A549 (cell line): ENCODE measurements around the gene CKAP2L. TPM values are rescaled to one million over a fixed set of nuclear protein-coding genes. Genes with fewer than 3 reads are reported as not detected.
A peak's percentile ranks its signal among the peaks of the same experiment; 100 is the strongest.

Source experiments
- ATAC-seq, 2 experiments: fragments of 200-7000 bp in 1 of 2; fragments of >200 bp in 1 of 2; cut with Nextera tagmentation in 1 of 2; cut with Tn5 transposase in 1 of 2; 3 replicates each; pipeline versions ENCODE4 v1.8.0 to v1.9.1; 2018 to 2020; ENCODE audit warnings: mild to moderate bottlenecking in 1 of 2, moderate library complexity in 1 of 2
- CTCF ChIA-PET: fragments of 300-600 bp; sonication (Branson Sonifier 250); formaldehyde crosslinking; extraction: SDS; loops from one replicate; lab custom pipeline; 2021; ENCODE audit warnings: antibody characterized with exemption, inconsistent platforms; lab: Yijun Ruan, JAX
- POLR2A ChIA-PET: fragments of 350-600 bp; formaldehyde crosslinking; extraction: SDS; loops from one replicate; lab custom pipeline; 2021; ENCODE audit warnings: antibody characterized with exemption, inconsistent platforms; lab: Yijun Ruan, JAX
- DNase-seq, 2 experiments: peaks; one replicate each; pipeline versions ENCODE4 v3.0.0 to v3.0.0-alpha.2; 2011 to 2016; ENCODE audit warnings: low read depth in 1 of 2, low spot score in 1 of 2
- FAIRE-seq: peaks from 2 replicates; lab custom pipeline; 2011; peaks lifted over from hg19 to GRCh38; lab: Jason Lieb, UNC
- H3K27ac ChIP-seq, 2 experiments: fragments of >200 bp; sonication (Bioruptor Twin); formaldehyde crosslinking; 3 replicates each; pipeline ENCODE4 v1.5.1; 2016 to 2017
- H3K4me1 ChIP-seq: fragments of >200 bp; sonication (Bioruptor Twin); formaldehyde crosslinking; 3 replicates; pipeline ENCODE4 v1.6.1; 2016
- H3K4me2 ChIP-seq: fragments of >200 bp; sonication (Bioruptor Twin); formaldehyde crosslinking; 3 replicates; pipeline ENCODE4 v1.6.1; 2016
- H3K4me3 ChIP-seq: fragments of >200 bp; sonication (Bioruptor Twin); formaldehyde crosslinking; 3 replicates; pipeline ENCODE4 v1.5.1; 2016
- H3K9me3 ChIP-seq: fragments of >200 bp; sonication (Bioruptor Twin); formaldehyde crosslinking; 3 replicates; pipeline ENCODE4 v1.6.1; 2016
- CBX2 ChIP-seq: fragments of 200-600 bp; sonication (generic); IDR thresholded peaks from 2 replicates; pipeline ENCODE4 v1.6.1; 2016; ENCODE audit warnings: low read depth, mild to moderate bottlenecking, borderline replicate concordance
- CEBPB ChIP-seq, 2 experiments: fragments of >200 bp in 1 of 2; sonication (Bioruptor Twin) in 1 of 2; formaldehyde crosslinking in 1 of 2; IDR thresholded peaks; 2 replicates each; pipeline ENCODE4 v1.6.1; 2012 to 2016
- CHD2 ChIP-seq: fragments of 150-350 bp; IDR thresholded peaks from 2 replicates; pipeline ENCODE4 v1.6.1; 2014; ENCODE audit warnings: low read length; ENCODE audit not compliant: partially characterized antibody
- EHMT2 ChIP-seq: fragments of 200-600 bp; sonication (generic); IDR thresholded peaks from 2 replicates; pipeline ENCODE4 v1.6.1; 2016; ENCODE audit warnings: antibody characterized with exemption, low read depth, mild to moderate bottlenecking, moderate library complexity
- EP300 ChIP-seq, 2 experiments: fragments of >200 bp; sonication (Bioruptor Twin); formaldehyde crosslinking; IDR thresholded peaks; 2 replicates in 1 of 2; 3 replicates in 1 of 2; pipeline ENCODE4 v1.6.1; 2016 to 2017
- FOSL2 ChIP-seq, 2 experiments: fragments of 450-650 bp in 1 of 2; fragments of >200 bp in 1 of 2; sonication (Bioruptor Twin) in 1 of 2; formaldehyde crosslinking; IDR thresholded peaks; 2 replicates each; pipeline versions ENCODE4 v1.5.0 to v1.6.1; 2016 to 2020; ENCODE audit warnings: mild to moderate bottlenecking in 1 of 2, moderate library complexity in 1 of 2
- FOXS1 ChIP-seq: fragments of 250-450 bp; sonication (Bioruptor Pico); IDR thresholded peaks from 2 replicates; pipeline ENCODE4 v1.5.0; 2020; ENCODE audit warnings: mild to moderate bottlenecking, moderate library complexity
- GATA3 ChIP-seq: IDR thresholded peaks from 2 replicates; pipeline ENCODE4 v1.6.1; 2012; ENCODE audit warnings: borderline replicate concordance
- HDAC2 ChIP-seq: fragments of 200-600 bp; sonication (generic); IDR thresholded peaks from 2 replicates; pipeline ENCODE4 v1.6.1; 2016
- JUNB ChIP-seq: fragments of >200 bp; sonication (Bioruptor Twin); formaldehyde crosslinking; IDR thresholded peaks from 2 replicates; pipeline ENCODE4 v1.6.1; 2016
- MAFK ChIP-seq: fragments of 450-650 bp; IDR thresholded peaks from 2 replicates; pipeline ENCODE4 v1.6.1; 2014; ENCODE audit not compliant: partially characterized antibody
- NFE2L2 ChIP-seq: fragments of 150-350 bp; conservative IDR thresholded peaks from 2 replicates; pipeline ENCODE4 v1.6.1; 2014; ENCODE audit warnings: low read length
- NPAS2 ChIP-seq: fragments of 250-450 bp; sonication (Bioruptor Pico); IDR thresholded peaks from 2 replicates; pipeline ENCODE4 v1.8.0; 2022; ENCODE audit warnings: mild to moderate bottlenecking, moderate library complexity, borderline replicate concordance
- PHF8 ChIP-seq: fragments of 200-600 bp; sonication (generic); IDR thresholded peaks from 2 replicates; pipeline ENCODE4 v1.6.1; 2016; ENCODE audit warnings: low read depth, mild to moderate bottlenecking, antibody characterized with exemption, moderate library complexity, borderline replicate concordance
- POLR2AphosphoS2 ChIP-seq: conservative IDR thresholded peaks from 2 replicates; pipeline ENCODE4 v1.6.1; 2012; ENCODE audit warnings: low read length, improper control_type of control experiment, inconsistent platforms
- RAD21 ChIP-seq, 2 experiments: fragments of >200 bp in 1 of 2; sonication (Bioruptor Twin) in 1 of 2; formaldehyde crosslinking in 1 of 2; IDR thresholded peaks in 1 of 2; conservative IDR thresholded peaks in 1 of 2; 2 replicates in 1 of 2; 3 replicates in 1 of 2; pipeline ENCODE4 v1.6.1; 2012 to 2018; ENCODE audit warnings: inconsistent platforms in 1 of 2
- RCOR1 ChIP-seq: fragments of 150-350 bp; IDR thresholded peaks from 2 replicates; pipeline ENCODE4 v1.6.1; 2014; ENCODE audit warnings: antibody characterized with exemption, low read length, low read depth
- RFX5 ChIP-seq: fragments of 450-650 bp; IDR thresholded peaks from 2 replicates; pipeline ENCODE4 v1.7.1; 2014; ENCODE audit warnings: antibody characterized with exemption, mild to moderate bottlenecking, moderate library complexity
- SMC3 ChIP-seq: fragments of >200 bp; sonication (Bioruptor Twin); formaldehyde crosslinking; IDR thresholded peaks from 3 replicates; pipeline ENCODE4 v1.6.1; 2018; ENCODE audit warnings: inconsistent platforms
- SREBF2 ChIP-seq: fragments of 450-650 bp; IDR thresholded peaks from 2 replicates; pipeline ENCODE4 v1.6.1; 2014; ENCODE audit warnings: mild to moderate bottlenecking, moderate library complexity
- TP53 ChIP-seq: fragments of 250-450 bp; sonication (Bioruptor Pico); IDR thresholded peaks from 2 replicates; pipeline ENCODE4 v1.5.0; 2021; ENCODE audit warnings: mild to moderate bottlenecking, moderate library complexity
- WGBS: methylation state at CpG from one replicate; pipeline ENCODE4 v1.1.6; 2017; ENCODE audit errors: missing lambda C conversion rate; 5-methylcytosine and 5-hydroxymethylcytosine counted together
- polyA plus RNA-seq, 4 experiments: library from polyadenylated mRNA; depleted of rRNA in 3 of 4; stranded (reverse); fragments of >200 nt; fragmentation: RNase III in 1 of 4; extraction: RNeasy Plus Mini Kit Qiagen cat#74134 plus additional on column Dnase treatment in 1 of 4; gene quantifications; 2 replicates in 3 of 4; 3 replicates in 1 of 4; pipeline ENCODE4 v1.2.3, GENCODE V29; 2011 to 2017
- TF ChIP-seq, protein P1 (sequence below): fragments of 250-450 bp; sonication (Bioruptor Pico); IDR thresholded peaks from 2 replicates; pipeline ENCODE4 v1.5.0; 2021; ENCODE audit warnings: mild to moderate bottlenecking, moderate library complexity, borderline replicate concordance
- TF ChIP-seq, protein P2 (sequence below): fragments of >200 bp; sonication (Bioruptor Twin); formaldehyde crosslinking; IDR thresholded peaks from 3 replicates; pipeline ENCODE4 v1.5.1; 2016
- TF ChIP-seq, protein P3 (sequence below): fragments of 200-600 bp; sonication (generic); IDR thresholded peaks from 2 replicates; pipeline ENCODE4 v1.6.1; 2016; ENCODE audit warnings: antibody characterized with exemption, mild to moderate bottlenecking, moderate library complexity

The CKAP2L gene
- polyA plus RNA-seq, 2 of the 4 experiments (the other 2 are of a cell fraction): 14.0 to 15.9 TPM

DNA sequence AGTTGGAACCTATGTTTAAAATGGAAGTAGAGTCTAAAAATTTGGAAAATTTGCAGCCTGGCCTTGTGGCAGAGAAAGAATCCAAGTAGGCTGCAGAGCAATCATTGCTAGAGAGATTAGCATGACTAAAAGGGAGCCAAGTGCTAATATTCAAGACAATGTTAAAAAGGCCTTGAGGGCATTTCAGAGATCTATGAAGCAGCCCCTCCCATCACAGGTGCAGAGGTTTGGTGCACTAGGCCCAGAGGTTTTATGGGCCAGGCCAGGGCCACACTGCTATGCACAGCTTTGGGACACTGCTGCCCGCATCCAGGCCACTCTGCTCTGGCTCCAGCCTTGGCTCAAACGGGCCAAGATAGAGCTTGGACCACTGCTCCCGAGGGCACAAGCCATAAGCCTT, 26.6 kb upstream of the CKAP2L start:
- FAIRE-seq: no peak
- CTCF ChIA-PET: no interaction called here
- peaks cover 28% of the 10 kb centered on the region for H3K4me1 ChIP-seq

DNA sequence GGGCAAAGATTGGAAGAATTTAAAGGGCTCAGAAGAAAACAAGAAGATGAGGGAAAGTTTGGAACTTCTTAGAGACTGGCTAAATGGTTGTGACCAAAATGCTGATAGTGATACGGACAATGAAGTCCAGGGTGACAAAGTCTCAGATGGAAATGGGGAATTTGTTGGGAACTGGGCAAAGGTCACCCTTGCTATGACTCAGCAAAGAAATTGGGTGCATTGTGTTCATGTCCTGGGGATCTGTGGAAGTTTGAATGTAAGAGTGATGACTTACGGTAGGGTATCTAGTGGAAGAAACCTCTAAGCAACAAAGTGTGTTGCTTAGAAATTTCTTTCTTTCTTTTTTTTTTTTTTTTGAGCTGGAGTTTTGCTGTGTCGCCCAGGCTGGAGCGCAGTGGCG, 25.9 kb upstream of the CKAP2L start:
- peaks cover 28% of the 10 kb centered on the region for H3K4me1 ChIP-seq
- DNase-seq: peak in 1 of 2 experiments; percentile 31
- peaks cover 10% of the 10 kb centered on the region; the same call in 1 of the 3 replicates for H3K9me3 ChIP-seq
- H3K27ac ChIP-seq: peak overlapping the region; percentile 1 to 41; a peak in 4 of 6 replicates
- ChIA-PET CTCF (interaction anchor here (0.6 kb wide), 1 partner anchor 41 kb away, joined by 3 read pairs; no protein-coding TSS in a partner anchor), POLR2A (interaction anchor here (0.5 kb wide), 1 partner anchor 201 kb away, joined by 3 read pairs; no protein-coding TSS in a partner anchor)
- ATAC-seq: no peak
- TF ChIP-seq NFE2L2 (peak; percentile 58; the same call in 1 of the 2 replicates), MAFK (peak; percentile 73), CEBPB (IDR thresholded peaks at IDR 0.05) (peak in 1 of 2 experiments; percentile 29; a peak in 1 of 4 replicates), HDAC2 (no peak), GATA3 (no peak)
- H3K4me3 ChIP-seq: no peak overlapping the region
- no peak for FAIRE-seq
- H3K4me2 ChIP-seq: peak overlapping the region; percentile 4; the same call in 1 of the 3 replicates
- 84% methylated on average over 5 of the region's 5 CpGs for WGBS

More for the DNA sequence above, 26.6 kb upstream of the CKAP2L start:
- no peak overlapping the region for H3K4me3 ChIP-seq
- peak overlapping the region; percentile 1 to 41; a peak in 4 of 6 replicates for H3K27ac ChIP-seq
- peaks cover 10% of the 10 kb centered on the region; the same call in 1 of the 3 replicates for H3K9me3 ChIP-seq
- POLR2A ChIA-PET: no interaction called here
- no peak for TF ChIP-seq RAD21 (conservative IDR thresholded peaks at IDR 0.05 in 1 of 2, IDR thresholded peaks at IDR 0.05 in 1 of 2)
- TF ChIP-seq FOXS1 (CRISPR knock-in tag): no peak
- no peak for TF ChIP-seq EHMT2
- TF ChIP-seq POLR2AphosphoS2: no peak
- TF ChIP-seq, protein P1, sequence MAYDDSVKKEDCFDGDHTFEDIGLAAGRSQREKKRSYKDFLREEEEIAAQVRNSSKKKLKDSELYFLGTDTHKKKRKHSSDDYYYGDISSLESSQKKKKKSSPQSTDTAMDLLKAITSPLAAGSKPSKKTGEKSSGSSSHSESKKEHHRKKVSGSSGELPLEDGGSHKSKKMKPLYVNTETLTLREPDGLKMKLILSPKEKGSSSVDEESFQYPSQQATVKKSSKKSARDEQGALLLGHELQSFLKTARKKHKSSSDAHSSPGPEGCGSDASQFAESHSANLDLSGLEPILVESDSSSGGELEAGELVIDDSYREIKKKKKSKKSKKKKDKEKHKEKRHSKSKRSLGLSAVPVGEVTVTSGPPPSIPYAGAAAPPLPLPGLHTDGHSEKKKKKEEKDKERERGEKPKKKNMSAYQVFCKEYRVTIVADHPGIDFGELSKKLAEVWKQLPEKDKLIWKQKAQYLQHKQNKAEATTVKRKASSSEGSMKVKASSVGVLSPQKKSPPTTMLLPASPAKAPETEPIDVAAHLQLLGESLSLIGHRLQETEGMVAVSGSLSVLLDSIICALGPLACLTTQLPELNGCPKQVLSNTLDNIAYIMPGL (CRISPR knock-in tag): no peak
- no peak for TF ChIP-seq TP53 (CRISPR knock-in tag)
- no peak for TF ChIP-seq EP300 (IDR thresholded peaks at IDR 0.05)
- TF ChIP-seq RCOR1: no peak
- no peak for TF ChIP-seq FOSL2 (IDR thresholded peaks at IDR 0.05)
- TF ChIP-seq FOSL2 (CRISPR knock-in tag; IDR thresholded peaks at IDR 0.05): no peak
- TF ChIP-seq SMC3: no peak
- no peak for TF ChIP-seq SREBF2
- TF ChIP-seq CBX2: no peak
- TF ChIP-seq, protein P2, sequence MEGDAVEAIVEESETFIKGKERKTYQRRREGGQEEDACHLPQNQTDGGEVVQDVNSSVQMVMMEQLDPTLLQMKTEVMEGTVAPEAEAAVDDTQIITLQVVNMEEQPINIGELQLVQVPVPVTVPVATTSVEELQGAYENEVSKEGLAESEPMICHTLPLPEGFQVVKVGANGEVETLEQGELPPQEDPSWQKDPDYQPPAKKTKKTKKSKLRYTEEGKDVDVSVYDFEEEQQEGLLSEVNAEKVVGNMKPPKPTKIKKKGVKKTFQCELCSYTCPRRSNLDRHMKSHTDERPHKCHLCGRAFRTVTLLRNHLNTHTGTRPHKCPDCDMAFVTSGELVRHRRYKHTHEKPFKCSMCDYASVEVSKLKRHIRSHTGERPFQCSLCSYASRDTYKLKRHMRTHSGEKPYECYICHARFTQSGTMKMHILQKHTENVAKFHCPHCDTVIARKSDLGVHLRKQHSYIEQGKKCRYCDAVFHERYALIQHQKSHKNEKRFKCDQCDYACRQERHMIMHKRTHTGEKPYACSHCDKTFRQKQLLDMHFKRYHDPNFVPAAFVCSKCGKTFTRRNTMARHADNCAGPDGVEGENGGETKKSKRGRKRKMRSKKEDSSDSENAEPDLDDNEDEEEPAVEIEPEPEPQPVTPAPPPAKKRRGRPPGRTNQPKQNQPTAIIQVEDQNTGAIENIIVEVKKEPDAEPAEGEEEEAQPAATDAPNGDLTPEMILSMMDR: no peak
- TF ChIP-seq PHF8: no peak
- TF ChIP-seq NPAS2 (CRISPR knock-in tag): no peak
- no peak for TF ChIP-seq JUNB
- no peak for TF ChIP-seq NFE2L2
- TF ChIP-seq RFX5: no peak
- TF ChIP-seq, protein P3, sequence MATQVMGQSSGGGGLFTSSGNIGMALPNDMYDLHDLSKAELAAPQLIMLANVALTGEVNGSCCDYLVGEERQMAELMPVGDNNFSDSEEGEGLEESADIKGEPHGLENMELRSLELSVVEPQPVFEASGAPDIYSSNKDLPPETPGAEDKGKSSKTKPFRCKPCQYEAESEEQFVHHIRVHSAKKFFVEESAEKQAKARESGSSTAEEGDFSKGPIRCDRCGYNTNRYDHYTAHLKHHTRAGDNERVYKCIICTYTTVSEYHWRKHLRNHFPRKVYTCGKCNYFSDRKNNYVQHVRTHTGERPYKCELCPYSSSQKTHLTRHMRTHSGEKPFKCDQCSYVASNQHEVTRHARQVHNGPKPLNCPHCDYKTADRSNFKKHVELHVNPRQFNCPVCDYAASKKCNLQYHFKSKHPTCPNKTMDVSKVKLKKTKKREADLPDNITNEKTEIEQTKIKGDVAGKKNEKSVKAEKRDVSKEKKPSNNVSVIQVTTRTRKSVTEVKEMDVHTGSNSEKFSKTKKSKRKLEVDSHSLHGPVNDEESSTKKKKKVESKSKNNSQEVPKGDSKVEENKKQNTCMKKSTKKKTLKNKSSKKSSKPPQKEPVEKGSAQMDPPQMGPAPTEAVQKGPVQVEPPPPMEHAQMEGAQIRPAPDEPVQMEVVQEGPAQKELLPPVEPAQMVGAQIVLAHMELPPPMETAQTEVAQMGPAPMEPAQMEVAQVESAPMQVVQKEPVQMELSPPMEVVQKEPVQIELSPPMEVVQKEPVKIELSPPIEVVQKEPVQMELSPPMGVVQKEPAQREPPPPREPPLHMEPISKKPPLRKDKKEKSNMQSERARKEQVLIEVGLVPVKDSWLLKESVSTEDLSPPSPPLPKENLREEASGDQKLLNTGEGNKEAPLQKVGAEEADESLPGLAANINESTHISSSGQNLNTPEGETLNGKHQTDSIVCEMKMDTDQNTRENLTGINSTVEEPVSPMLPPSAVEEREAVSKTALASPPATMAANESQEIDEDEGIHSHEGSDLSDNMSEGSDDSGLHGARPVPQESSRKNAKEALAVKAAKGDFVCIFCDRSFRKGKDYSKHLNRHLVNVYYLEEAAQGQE: no peak
- no peak for TF ChIP-seq CHD2
- TF ChIP-seq, all 56 proteins: peak for 0
- no peak for ATAC-seq
- WGBS: 87% methylated on average over 3 of the region's 3 CpGs
- no peak overlapping the region for H3K4me2 ChIP-seq
- DNase-seq: no peak
